ENCODE results near the gene PLOD1. TPM values are rescaled to one million over a fixed set of nuclear protein-coding genes. Genes with fewer than 3 reads are reported as not detected.
A peak's percentile ranks its signal among the peaks of the same experiment; 100 is the strongest.

PLOD1 gene
- total RNA-seq, result 16.9 TPM

GRCh38 chr1:11934302-11935056, at the start of gene PLOD1:
PLOD1 (plus strand) TSS chr1:11934717; CDS start chr1:11934780, 63 bp downstream.

DNA sequence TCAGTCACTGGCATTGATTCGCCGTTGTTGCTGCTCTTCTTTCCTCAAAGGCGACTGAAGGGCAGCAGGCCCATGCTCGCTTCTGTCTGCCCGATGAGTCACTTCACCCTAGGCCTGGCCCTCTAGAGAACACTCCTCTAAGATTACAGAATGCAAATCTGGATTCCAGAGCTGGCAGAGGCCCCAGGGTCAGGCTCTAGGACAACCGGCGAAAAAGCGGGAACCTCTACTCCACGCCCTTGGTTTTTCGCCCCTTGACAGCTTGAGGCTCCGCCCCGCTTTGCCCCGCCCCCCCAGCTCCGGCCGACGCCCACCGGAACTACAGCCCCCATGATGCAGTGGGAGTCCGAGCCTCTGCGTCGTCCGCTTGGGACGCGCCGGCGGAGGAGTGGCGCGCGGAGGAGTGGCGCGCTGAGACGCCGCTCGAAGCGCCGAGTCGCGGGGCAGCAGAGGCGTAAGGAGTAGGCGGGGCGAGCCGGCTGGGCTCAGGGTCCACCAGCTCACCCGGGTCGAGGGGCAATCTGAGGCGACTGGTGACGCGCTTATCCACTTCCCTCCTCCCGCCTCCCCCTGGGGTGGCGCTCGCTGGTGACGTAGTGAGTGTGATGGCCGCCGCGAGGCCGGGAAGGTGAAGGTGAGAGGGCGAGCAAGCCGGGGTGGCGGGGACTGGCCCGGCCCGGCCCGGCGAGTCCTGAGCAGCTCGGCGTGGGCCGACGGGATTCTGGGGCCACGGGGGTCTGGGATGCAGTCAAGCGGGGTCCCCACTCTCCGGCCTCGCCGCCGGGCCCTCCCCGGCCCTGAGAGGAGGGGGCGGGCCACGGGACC, 45.5 kb downstream of the PLOD1 start, which contains the start of gene MFN2:
TSS of gene MFN2 (plus strand) at position 594 of the 825 bp plus-strand sequence. CDS start 8,725 bp downstream, outside the sequence.

Small RNA genes within 50 kb of the gene (small RNA-seq; reads per million reads assigned to genes)
- not detected for gene AL096840.1 (ENCODE audit: low replicate concordance)
- not detected for gene RF00019 (ENCODE audit: low replicate concordance)
- gene RNU5E-4P (ENCODE audit: low replicate concordance), result 19.6 reads per million, percentile 92 among the genes with 10 or more reads in this experiment

Other genes with a start within 250 kb of the PLOD1 start
- 103 TPM for gene DRAXIN, start 243.0 kb upstream of the PLOD1 start, total RNA-seq
- 3.8 TPM for gene AGTRAP, start 198.6 kb upstream of the PLOD1 start, total RNA-seq
- not detected for gene C1orf167, start 172.5 kb upstream of the PLOD1 start, total RNA-seq
- 45.1 TPM for gene MTHFR, start 128.8 kb upstream of the PLOD1 start, total RNA-seq
- gene CLCN6, start 128.5 kb upstream of the PLOD1 start, total RNA-seq, result 29.7 TPM
- not detected for gene NPPA, start 86.9 kb upstream of the PLOD1 start, total RNA-seq
- not detected for gene NPPB, start 75.8 kb upstream of the PLOD1 start, total RNA-seq
- 19.1 TPM for gene KIAA2013, start 8.3 kb upstream of the PLOD1 start, total RNA-seq
- 47.3 TPM for gene MFN2, start 45.7 kb downstream of the PLOD1 start, total RNA-seq
- 31.6 TPM for gene MIIP, start 84.8 kb downstream of the PLOD1 start, total RNA-seq
- not detected for gene TNFRSF8, start 128.6 kb downstream of the PLOD1 start, total RNA-seq
- gene TNFRSF1B, start 232.3 kb downstream of the PLOD1 start, total RNA-seq, result 1.9 TPM

All from parietal lobe (tissue), 2 donors.